ENCODE data around the gene AMDHD2. TPM values are rescaled to one million over a fixed set of nuclear protein-coding genes. Genes with fewer than 3 reads are reported as not detected.
A peak's percentile ranks its signal among the peaks of the same experiment; 100 is the strongest.

Gene AMDHD2
- total and polyA plus RNA-seq, 2 experiments from 2014 or later = 20.2 to 68.1 TPM

DNA sequence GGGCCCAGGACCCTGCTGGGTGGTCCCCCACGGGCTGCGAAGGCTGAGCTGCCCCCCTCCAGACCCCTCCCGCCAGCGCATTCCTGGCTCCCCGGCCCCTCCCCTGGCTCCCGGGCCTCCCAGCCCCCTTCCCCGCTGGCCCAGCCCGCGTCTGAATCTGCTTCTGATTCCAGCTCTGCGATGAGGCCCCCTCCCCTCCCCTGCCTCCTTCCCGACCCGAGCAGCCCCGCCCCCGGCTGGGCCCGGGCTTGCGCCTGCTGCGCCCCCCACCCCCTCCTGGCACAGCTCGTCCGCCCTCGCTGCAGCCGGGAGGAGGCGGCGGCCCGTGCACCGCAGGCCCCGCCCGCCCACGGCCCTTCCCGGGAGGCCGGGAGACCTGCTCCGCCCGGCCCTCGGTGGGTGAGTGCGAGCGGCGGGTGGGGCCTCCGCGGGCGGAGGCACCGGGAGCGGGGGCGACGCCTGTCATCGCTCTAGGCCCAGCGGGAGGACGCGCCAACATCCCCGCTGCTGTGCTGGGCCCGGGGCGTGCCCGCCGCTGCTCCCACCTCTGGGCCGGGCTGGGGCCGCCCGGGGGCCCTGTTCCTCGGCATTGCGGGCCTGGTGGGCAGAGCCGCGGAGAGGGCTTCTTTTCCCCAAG, 49.0 kb upstream of the AMDHD2 start, which contains the start of gene NTN3:
TSS of gene NTN3 (plus strand) at position 282 of the 637 bp plus-strand sequence. CDS start 405 bp downstream, outside the sequence.
- Histone ChIP-seq H3K27ac (ENCODE audit: low read depth) (no peak within 1 kb of the TSS), H3F3A (replicated peaks; ENCODE audit: low read depth) (peaks cover 18% of the 10 kb centered on the region), H3K9me2 (ENCODE audit: insufficient read depth) (no peaks in the 10 kb centered on the region), H3K4me3 (peak within 1 kb of the TSS; percentile 54), H2AFZ (no peak within 1 kb of the TSS), H3K79me2 (replicated peaks; ENCODE audit: insufficient read depth) (no peaks in the 10 kb centered on the region), H4K20me1 (replicated peaks; ENCODE audit: insufficient read depth) (peaks cover 5% of the 10 kb centered on the region; the same call in 1 of the 2 replicates), H3K27me3 (ENCODE audit: insufficient read depth) (peaks cover 68% of the 10 kb centered on the region), H3K4me2 (peak within 1 kb of the TSS; percentile 78), H3K36me3 (ENCODE audit: insufficient read depth) (no peaks in the 10 kb centered on the region), H3K4me1 (ENCODE audit: insufficient read depth) (peaks cover 20% of the 10 kb centered on the region)
- H3K36me3 Mint-ChIP-seq (ENCODE audit: low read depth) = no peaks in the 10 kb centered on the region; the same call in 1 of the 3 replicates
- no peaks in the 10 kb centered on the region for H3K9me3 Mint-ChIP-seq
- ATAC-seq = peak; percentile 6
- no peak for TF ChIP-seq POLR2AphosphoS5 (IDR thresholded peaks at IDR 0.05; ENCODE audit: low read depth)
- H3K27me3 Mint-ChIP-seq (ENCODE audit: insufficient read depth, low read depth, poor library complexity) = peaks cover 56% of the 10 kb centered on the region
- peak within 1 kb of the TSS; percentile 45 for H3K4me3 Mint-ChIP-seq
- no peak within 1 kb of the TSS for H3K27ac Mint-ChIP-seq
- peak; percentile 71 for DNase-seq (ENCODE audit: low spot score)
- peaks cover 22% of the 10 kb centered on the region for H3K4me1 Mint-ChIP-seq

DNA sequence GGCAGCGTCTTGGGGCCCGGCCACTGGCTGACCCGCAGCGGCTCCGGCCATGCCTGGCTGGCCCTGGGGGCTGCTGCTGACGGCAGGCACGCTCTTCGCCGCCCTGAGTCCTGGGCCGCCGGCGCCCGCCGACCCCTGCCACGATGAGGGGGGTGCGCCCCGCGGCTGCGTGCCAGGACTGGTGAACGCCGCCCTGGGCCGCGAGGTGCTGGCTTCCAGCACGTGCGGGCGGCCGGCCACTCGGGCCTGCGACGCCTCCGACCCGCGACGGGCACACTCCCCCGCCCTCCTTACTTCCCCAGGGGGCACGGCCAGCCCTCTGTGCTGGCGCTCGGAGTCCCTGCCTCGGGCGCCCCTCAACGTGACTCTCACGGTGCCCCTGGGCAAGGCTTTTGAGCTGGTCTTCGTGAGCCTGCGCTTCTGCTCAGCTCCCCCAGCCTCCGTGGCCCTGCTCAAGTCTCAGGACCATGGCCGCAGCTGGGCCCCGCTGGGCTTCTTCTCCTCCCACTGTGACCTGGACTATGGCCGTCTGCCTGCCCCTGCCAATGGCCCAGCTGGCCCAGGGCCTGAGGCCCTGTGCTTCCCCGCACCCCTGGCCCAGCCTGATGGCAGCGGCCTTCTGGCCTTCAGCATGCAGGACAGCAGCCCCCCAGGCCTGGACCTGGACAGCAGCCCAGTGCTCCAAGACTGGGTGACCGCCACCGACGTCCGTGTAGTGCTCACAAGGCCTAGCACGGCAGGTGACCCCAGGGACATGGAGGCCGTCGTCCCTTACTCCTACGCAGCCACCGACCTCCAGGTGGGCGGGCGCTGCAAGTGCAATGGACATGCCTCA, 48.3 kb upstream of the AMDHD2 start:
- Histone ChIP-seq H3K4me3 (peak overlapping the region; percentile 54), H2AFZ (no peak overlapping the region), H3K79me2 (replicated peaks; ENCODE audit: insufficient read depth) (peaks cover 6% of the 10 kb centered on the region), H3F3A (replicated peaks; ENCODE audit: low read depth) (peaks cover 19% of the 10 kb centered on the region), H3K27me3 (ENCODE audit: insufficient read depth) (peaks cover 76% of the 10 kb centered on the region), H3K4me2 (peak overlapping the region; percentile 78), H3K36me3 (ENCODE audit: insufficient read depth) (no peaks in the 10 kb centered on the region), H3K9me2 (ENCODE audit: insufficient read depth) (no peaks in the 10 kb centered on the region), H3K4me1 (ENCODE audit: insufficient read depth) (peaks cover 23% of the 10 kb centered on the region), H4K20me1 (replicated peaks; ENCODE audit: insufficient read depth) (peaks cover 12% of the 10 kb centered on the region), H3K27ac (ENCODE audit: low read depth) (no peak overlapping the region)
- Mint-ChIP-seq H3K27me3 (ENCODE audit: insufficient read depth, low read depth, poor library complexity) (peaks cover 60% of the 10 kb centered on the region), H3K36me3 (ENCODE audit: low read depth) (no peaks in the 10 kb centered on the region; the same call in 1 of the 3 replicates), H3K4me3 (peak overlapping the region; percentile 38; the same call in 1 of the 3 replicates), H3K27ac (no peak overlapping the region), H3K9me3 (no peaks in the 10 kb centered on the region), H3K4me1 (peaks cover 23% of the 10 kb centered on the region)
- ATAC-seq (peak; percentile 0; the same call in 2 of the 3 replicates), DNase-seq (ENCODE audit: low spot score) (peak; percentile 44)
- TF ChIP-seq CTCF (conservative IDR thresholded peaks at IDR 0.05; ENCODE audit: low read depth in 2 of 2) (no peak), STAT1 (IDR thresholded peaks at IDR 0.05; ENCODE audit: unreplicated experiment) (no peak)

DNA sequence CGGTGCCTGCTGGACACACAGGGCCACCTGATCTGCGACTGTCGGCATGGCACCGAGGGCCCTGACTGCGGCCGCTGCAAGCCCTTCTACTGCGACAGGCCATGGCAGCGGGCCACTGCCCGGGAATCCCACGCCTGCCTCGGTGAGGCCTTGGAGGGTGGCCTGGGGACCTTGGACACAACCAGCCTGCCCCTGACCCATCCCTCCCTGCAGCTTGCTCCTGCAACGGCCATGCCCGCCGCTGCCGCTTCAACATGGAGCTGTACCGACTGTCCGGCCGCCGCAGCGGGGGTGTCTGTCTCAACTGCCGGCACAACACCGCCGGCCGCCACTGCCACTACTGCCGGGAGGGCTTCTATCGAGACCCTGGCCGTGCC, 47.7 kb upstream of the AMDHD2 start:
- H4K20me1 ChIP-seq (replicated peaks; ENCODE audit: insufficient read depth) = peaks cover 18% of the 10 kb centered on the region
- no peak overlapping the region for H2AFZ ChIP-seq
- no peaks in the 10 kb centered on the region; the same call in 2 of the 3 replicates for H3K36me3 Mint-ChIP-seq (ENCODE audit: low read depth)
- no peak overlapping the region for H3K4me2 ChIP-seq
- H3K4me1 Mint-ChIP-seq = peaks cover 20% of the 10 kb centered on the region
- H3F3A ChIP-seq (replicated peaks; ENCODE audit: low read depth) = peaks cover 16% of the 10 kb centered on the region
- no peaks in the 10 kb centered on the region for H3K9me2 ChIP-seq (ENCODE audit: insufficient read depth)
- peaks cover 23% of the 10 kb centered on the region for H3K4me1 ChIP-seq (ENCODE audit: insufficient read depth)
- H3K36me3 ChIP-seq (ENCODE audit: insufficient read depth) = no peaks in the 10 kb centered on the region
- H3K27ac Mint-ChIP-seq = no peak overlapping the region
- H3K9me3 Mint-ChIP-seq = no peaks in the 10 kb centered on the region
- H3K79me2 ChIP-seq (replicated peaks; ENCODE audit: insufficient read depth) = peaks cover 12% of the 10 kb centered on the region
- H3K27ac ChIP-seq (ENCODE audit: low read depth) = no peak overlapping the region
- peaks cover 79% of the 10 kb centered on the region for H3K27me3 ChIP-seq (ENCODE audit: insufficient read depth)
- ATAC-seq (no peak), DNase-seq (ENCODE audit: low spot score) (no peak)
- peaks cover 57% of the 10 kb centered on the region for H3K27me3 Mint-ChIP-seq (ENCODE audit: insufficient read depth, low read depth, poor library complexity)
- H3K4me3 Mint-ChIP-seq = no peak overlapping the region
- no peak overlapping the region for H3K4me3 ChIP-seq
- TF ChIP-seq, protein P1, sequence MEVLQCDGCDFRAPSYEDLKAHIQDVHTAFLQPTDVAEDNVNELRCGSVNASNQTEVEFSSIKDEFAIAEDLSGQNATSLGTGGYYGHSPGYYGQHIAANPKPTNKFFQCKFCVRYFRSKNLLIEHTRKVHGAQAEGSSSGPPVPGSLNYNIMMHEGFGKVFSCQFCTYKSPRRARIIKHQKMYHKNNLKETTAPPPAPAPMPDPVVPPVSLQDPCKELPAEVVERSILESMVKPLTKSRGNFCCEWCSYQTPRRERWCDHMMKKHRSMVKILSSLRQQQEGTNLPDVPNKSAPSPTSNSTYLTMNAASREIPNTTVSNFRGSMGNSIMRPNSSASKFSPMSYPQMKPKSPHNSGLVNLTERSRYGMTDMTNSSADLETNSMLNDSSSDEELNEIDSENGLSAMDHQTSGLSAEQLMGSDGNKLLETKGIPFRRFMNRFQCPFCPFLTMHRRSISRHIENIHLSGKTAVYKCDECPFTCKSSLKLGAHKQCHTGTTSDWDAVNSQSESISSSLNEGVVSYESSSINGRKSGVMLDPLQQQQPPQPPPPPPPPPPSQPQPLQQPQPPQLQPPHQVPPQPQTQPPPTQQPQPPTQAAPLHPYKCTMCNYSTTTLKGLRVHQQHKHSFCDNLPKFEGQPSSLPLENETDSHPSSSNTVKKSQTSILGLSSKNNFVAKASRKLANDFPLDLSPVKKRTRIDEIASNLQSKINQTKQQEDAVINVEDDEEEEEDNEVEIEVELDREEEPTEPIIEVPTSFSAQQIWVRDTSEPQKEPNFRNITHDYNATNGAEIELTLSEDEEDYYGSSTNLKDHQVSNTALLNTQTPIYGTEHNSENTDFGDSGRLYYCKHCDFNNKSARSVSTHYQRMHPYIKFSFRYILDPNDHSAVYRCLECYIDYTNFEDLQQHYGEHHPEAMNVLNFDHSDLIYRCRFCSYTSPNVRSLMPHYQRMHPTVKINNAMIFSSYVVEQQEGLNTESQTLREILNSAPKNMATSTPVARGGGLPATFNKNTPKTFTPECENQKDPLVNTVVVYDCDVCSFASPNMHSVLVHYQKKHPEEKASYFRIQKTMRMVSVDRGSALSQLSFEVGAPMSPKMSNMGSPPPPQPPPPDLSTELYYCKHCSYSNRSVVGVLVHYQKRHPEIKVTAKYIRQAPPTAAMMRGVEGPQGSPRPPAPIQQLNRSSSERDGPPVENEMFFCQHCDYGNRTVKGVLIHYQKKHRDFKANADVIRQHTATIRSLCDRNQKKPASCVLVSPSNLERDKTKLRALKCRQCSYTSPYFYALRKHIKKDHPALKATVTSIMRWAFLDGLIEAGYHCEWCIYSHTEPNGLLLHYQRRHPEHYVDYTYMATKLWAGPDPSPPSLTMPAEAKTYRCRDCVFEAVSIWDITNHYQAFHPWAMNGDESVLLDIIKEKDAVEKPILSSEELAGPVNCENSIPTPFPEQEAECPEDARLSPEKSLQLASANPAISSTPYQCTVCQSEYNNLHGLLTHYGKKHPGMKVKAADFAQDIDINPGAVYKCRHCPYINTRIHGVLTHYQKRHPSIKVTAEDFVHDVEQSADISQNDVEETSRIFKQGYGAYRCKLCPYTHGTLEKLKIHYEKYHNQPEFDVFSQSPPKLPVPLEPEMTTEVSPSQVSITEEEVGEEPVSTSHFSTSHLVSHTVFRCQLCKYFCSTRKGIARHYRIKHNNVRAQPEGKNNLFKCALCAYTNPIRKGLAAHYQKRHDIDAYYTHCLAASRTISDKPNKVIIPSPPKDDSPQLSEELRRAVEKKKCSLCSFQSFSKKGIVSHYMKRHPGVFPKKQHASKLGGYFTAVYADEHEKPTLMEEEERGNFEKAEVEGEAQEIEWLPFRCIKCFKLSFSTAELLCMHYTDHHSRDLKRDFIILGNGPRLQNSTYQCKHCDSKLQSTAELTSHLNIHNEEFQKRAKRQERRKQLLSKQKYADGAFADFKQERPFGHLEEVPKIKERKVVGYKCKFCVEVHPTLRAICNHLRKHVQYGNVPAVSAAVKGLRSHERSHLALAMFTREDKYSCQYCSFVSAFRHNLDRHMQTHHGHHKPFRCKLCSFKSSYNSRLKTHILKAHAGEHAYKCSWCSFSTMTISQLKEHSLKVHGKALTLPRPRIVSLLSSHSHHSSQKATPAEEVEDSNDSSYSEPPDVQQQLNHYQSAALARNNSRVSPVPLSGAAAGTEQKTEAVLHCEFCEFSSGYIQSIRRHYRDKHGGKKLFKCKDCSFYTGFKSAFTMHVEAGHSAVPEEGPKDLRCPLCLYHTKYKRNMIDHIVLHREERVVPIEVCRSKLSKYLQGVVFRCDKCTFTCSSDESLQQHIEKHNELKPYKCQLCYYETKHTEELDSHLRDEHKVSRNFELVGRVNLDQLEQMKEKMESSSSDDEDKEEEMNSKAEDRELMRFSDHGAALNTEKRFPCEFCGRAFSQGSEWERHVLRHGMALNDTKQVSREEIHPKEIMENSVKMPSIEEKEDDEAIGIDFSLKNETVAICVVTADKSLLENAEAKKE (CRISPR knock-in tag; IDR thresholded peaks at IDR 0.05) = no peak
- no peak for TF ChIP-seq POLR2AphosphoS5 (IDR thresholded peaks at IDR 0.05; ENCODE audit: low read depth)
- TF ChIP-seq ZNF331 (CRISPR knock-in tag; IDR thresholded peaks at IDR 0.05; ENCODE audit: low read depth) = no peak
- no peak for TF ChIP-seq JUNB (IDR thresholded peaks at IDR 0.05; ENCODE audit: unreplicated experiment)

Measured in GM23338 (cell line).